ENCODE measurements around the gene GPD1. TPM values are rescaled to one million over a fixed set of nuclear protein-coding genes. Genes with fewer than 3 reads are reported as not detected.

Gene GPD1
- 21.5 TPM for total RNA-seq

DNA sequence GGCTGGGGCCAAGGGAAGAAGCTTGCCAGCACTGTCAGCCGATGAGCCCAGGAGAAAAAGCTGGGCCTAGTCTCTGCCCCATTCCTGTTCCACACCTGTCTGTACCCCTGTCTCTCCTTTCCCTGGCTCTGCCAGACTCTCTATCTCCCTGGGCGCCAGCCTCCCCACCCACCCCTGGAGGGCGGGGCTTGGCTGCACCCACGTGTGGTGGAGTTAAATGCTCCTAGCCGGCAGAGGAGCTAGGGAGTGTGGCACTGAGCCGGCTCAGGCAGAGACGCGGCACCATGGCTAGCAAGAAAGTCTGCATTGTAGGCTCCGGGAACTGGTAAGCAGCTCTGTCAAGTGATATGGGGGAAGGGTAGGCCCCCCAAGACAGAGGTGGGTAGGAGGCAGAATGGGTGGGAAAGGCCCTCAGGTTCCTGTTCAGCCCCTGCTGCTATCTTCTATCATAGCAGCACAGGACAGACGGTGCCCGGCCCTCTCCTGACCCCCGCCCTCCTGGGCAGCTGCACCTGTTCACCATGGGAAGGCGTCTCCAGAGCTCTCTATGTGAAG, at the start of gene GPD1:
TSS of gene GPD1 (plus strand) at position 242 of the 555 bp plus-strand sequence. CDS start at position 285, 43 bp downstream.
- peak; percentile 72 for DNase-seq (ENCODE audit: low spot score)

DNA sequence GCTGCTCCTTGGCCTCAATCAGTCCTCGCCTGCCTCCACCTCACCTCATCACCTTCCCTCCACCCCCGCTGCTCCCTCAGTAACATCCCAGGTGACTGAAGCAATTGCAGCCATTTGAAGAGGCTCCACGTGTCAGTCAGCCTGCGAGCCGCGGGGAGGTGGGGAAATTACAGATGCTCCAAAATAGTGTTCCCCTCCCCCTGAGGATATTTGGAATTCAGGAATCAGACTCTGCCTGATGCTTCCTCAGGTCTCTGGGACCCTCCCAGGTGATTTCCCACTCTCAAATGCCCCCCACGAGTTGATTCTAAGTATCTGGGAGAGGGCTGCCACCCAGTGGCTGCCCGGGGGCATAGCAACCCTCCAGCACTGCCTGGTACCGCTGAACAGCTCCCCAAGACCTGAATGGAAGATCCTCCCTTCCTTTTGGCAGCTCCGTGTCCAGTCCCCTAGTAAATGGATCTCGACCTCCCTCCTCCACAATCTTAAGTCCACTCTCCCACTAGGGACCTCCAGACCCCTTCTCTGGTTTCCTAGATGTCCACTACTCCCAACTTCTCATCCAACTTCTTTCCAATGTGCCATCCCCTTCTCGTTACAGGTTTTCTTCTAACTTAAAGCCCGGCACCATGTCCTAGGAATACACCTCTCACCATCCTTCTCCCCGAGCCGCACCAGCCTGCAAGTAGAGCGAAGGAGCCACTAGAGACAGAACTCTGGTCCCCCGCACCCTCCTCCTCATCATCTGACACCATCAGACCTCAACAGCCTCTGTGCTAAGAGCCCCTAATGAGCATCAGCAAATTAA, 47.8 kb upstream of the GPD1 start:
- DNase-seq (ENCODE audit: low spot score): peak; percentile 40

DNA sequence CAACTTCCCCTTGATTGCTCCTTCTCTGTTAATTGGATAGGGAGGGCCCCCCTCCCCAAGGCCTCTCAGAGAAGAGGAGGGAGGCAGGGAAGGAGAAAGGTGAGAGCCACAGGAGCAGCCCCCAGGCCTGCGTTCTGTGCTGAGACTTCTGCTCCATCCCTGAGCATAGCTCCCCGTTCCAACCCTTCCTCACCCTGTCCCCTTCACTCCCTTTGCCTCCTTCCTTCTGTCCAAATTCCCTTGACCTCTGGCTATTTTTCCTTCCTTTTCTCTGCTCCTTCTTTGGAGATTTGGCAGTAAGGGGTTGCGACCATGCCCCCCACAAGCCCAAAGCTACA, 47.2 kb upstream of the GPD1 start:
- no peak for DNase-seq (ENCODE audit: low spot score)

DNA sequence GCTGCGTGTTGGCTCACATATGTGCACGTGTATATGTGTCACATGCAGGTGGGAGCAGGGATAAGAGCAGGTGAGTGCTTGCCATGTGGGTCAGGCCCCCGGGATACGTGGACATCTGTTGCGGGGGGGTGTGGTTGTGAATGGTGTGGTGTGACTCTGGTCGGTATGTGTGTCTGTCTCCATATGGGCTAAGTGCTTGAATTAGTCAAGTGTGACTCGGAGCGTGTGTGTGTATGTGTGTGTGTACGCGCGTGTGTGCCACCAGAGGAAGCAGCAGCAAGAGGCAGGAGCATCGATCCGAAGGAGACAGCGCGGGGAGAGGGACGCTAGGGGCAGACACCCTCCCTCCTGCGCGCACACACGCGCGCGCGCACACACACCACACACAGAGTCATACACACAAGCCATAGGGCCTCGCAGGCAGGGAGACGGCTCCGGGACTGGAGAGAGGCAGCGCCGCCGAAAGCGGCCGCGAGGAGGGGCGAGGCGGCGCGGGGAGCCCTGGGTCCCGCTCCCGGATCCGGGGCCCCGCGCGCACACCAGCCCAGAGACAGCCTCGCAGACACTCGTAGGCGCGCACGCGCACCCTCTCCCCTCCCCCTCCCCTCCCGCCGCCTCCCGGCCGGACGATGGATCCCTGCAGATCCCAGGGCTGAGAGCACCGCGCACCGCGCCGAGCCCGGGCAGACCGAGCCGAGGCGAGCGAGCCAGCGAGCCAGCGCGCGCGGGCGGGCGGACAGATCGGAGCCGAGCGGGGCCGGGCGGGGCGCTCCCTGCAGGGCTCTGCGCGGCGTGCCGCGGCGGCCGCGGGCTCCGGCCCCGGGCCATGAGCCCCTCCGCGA, 46.6 kb upstream of the GPD1 start, which contains the start of gene ASIC1:
TSS of gene ASIC1 (plus strand) at position 597 of the 842 bp plus-strand sequence. CDS start 1,171 bp downstream, outside the sequence.
- DNase-seq (ENCODE audit: low spot score): peak; percentile 70

DNA sequence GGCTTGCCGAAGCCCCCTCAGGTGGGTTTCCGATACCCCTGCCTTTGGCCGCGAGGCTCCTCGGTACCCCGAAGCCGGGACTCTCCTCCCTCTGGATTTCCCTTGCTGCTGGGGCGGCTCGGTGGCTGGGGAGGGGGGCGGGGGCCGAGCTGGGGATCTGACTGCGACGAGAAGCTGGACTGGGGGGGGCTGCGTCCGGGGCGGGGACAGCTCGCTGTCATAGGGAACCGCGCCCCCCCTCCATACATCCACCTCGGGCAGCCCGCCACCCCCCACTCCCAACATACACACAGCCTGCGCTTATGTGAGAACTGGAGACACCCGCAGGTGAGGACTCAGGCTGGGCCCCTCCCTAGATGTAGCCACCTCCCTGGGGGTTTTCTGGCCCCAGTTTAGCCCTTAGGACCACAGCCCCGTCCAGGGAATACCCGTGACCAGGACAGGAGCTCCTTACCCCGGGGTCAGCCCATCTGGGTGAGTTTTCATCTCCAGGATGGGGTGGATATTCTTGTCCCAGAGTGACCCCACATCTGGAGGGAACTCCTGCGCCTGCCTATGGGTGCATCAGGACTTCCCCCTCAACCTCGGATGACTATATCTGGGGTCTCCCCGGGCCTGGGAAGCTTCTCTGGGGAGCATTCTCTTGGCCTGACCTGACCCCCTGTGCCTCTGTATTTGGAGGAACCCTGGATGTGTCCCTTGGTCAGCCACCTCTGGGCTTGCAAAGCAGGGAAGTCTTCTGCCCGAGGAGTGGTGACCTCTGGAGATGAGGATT, 45.7 kb upstream of the GPD1 start:
- DNase-seq (ENCODE audit: low spot score): no peak

DNA sequence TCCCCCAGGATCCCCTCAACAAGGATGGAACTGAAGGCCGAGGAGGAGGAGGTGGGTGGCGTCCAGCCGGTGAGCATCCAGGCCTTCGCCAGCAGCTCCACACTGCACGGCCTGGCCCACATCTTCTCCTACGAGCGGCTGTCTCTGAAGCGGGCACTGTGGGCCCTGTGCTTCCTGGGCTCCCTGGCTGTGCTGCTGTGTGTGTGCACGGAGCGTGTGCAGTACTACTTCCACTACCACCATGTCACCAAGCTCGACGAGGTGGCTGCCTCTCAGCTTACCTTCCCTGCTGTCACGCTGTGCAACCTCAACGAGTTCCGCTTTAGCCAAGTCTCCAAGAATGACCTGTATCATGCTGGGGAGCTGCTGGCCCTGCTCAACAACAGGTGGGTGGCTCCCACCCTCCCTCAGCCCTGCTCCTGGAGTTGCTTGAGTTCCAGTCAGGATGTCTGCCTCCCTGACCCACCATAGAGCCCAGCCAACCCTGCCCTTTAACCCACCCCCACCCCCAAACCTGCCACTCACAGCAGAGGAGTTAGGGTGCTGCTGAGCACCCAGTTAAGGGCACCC, 45.0 kb upstream of the GPD1 start:
- DNase-seq (ENCODE audit: low spot score): no peak

DNA sequence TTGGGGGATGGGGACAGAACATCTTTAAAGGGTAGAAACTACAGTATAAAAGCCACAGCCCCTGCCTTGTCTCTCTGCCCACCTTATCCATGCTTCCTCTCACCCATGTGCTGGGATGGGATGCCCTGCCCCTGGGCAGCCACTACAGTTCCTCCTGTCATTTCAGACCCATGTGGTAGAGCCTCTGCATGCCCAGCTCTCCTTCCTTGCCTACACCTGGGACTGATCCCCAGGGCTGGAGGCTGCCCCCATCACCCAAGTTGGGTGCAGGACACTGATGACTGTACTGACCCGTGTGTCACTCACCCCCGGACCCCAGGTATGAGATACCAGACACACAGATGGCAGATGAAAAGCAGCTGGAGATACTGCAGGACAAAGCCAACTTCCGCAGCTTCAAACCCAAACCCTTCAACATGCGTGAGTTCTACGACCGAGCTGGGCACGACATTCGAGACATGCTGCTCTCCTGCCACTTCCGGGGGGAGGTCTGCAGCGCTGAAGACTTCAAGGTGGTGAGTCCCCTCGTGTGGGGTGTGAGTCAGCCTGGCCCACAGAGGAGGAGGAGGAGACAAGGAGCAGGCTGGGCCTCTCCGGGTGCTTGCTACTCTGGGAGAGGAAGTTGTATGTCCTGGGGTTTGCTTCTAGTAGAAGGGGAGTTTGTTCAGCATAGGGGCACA, 44.2 kb upstream of the GPD1 start:
- no peak for DNase-seq (ENCODE audit: low spot score)

DNA sequence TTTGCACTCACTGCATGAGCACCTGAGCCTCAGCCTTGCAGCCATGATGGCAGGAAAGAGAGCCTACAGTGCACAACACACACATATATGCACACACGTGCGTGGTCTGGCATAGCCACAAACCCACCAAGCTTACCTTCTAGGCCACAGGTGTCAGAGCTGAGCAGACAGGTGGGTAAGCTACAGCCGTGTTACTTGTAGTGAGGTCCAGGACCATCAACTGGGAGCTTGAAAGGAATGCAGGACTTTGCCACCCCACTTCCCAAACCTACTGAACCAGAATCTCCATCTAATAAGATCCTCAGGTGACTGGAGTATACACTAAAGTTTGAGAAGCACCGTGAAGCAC, 43.7 kb upstream of the GPD1 start:
- no peak for DNase-seq (ENCODE audit: low spot score)

DNA sequence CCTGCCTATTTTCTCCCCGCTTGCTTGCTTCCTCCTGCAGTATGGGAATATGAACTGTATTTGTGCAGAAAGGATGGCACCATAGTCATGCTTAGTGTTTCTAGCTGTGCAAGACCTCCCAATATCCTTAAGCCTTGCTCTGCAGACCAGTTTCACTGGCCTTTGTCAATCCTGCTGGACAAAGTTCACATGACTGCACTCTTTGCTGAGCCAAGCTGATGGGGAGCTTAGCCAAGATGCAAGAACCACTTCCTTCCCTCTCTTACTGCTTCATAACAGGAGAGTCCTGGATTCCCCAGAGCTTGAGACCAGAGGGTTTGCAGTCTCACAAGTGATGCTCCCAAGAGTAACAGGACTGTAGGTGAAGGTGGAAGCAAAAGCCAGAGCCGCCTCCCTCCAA, 42.6 kb upstream of the GPD1 start:
- peak; percentile 42 for DNase-seq (ENCODE audit: low spot score)

DNA sequence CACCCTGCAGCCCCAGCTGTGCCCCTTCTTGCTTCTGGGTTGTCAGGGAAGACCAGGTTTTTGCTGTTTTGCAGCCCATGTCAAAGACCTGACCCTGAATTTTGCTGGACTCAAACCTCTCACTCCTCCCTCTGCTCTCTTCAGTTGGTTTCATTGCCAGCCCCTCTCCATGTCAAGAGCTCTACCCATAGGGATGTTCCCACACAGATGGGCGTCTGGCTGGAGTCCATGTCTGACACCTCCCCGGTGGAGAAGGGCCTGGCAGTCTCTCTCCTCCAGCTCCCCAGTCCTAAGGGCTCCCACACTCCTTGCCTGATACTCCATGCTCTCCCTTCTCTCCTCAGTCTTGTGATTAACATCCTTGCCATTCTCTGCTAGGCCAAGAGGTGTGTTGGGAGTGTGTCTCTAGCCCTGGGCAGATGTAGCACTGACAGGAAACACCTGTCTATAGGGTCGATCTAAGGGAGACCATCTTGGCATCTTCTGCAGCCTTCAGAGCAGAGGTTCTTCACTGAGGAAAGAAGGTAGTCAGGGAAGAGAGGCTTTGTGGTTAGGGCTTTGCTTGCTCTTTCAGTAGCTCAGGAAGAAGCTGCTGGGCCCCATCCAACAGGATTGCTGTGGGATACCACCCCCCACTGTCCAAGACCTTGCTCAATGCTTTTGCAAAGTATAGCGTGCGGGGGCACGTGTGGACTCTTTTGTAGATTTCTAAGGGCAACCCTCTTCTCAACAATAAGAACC, 41.7 kb upstream of the GPD1 start:
- no peak for DNase-seq (ENCODE audit: low spot score)

DNA sequence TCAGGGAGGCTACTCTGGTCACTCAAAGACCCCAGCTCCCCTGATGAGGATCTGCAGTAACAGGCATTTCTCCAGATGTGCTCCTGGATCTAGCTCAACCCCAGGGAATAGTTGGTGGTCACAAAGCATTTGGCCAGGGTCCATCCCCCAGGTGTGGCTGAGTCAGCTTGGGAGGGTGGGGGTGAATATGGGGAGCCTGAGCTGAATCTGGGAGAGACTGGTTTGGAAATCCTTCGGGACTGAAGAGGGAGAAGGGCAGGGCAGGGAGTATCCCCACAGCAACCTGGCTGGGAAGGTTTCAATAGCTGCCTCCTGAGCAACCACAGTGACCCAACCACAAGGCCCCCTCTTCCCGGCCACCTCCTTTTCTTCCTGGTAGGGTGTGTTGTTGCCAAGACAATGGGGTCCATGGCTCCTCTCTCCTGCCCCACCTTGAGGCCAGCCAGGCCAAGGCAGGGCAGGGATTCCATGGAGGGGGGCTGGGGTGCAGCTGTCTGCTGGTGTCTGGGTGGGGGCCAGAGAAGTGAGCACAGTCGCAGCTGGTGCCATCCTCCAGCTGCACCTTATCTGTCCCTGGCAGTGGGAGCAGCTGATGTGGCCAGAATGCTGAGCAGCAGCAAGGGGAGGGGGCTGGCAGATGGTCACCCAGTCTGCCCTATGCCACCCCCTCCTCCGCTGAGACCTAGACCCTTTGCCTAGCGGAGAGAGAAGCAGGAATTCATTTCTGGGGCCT, 40.9 kb upstream of the GPD1 start:
- no peak for DNase-seq (ENCODE audit: low spot score)

DNA sequence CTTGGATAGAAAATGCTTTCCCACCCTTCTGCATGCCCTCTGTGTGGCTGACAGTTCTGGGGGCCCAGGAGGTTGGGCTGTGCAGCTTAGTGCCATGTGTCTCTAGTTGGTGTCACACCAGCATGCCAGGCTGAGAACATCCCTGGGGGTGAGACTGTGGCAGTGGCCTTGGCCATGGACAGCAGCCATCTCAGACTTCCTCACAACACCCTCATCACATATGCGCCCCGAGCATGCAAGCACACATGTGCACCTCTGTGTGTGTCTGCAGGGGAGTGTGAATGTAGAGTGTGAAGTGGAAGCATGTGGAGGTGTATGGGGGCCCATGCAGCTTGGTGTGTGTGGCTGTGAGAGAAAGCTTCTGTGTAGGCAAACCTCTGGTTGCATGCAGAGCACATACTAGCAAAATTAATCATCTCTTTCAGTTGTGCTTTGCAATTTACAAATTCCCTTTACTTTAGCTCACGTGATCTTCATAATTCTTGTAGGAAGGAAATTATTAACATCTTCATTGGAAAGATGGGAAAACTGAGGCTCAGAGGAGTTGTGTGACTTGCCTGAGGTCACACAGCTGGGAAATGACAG, 38.0 kb upstream of the GPD1 start:
- DNase-seq (ENCODE audit: low spot score): no peak

DNA sequence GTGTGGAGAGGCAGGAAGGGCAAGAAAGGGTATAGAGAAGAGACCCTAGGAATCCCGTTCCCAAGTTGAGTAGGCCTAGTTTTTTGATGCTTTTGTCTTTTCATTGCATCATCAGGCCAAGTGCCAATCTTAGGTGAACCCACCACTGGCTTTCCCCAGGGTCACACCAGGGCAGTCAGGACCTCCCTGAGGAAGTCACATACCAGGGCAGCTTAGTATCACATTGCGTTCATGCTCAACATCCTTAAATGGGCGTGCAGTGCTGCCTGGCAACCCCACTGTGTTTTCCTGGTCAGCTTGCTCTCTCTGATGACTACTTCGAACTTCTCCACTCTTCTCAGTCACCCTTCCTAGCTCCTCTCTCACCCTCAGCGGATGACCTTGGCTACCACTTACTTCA, 37.4 kb upstream of the GPD1 start:
- no peak for DNase-seq (ENCODE audit: low spot score)

DNA sequence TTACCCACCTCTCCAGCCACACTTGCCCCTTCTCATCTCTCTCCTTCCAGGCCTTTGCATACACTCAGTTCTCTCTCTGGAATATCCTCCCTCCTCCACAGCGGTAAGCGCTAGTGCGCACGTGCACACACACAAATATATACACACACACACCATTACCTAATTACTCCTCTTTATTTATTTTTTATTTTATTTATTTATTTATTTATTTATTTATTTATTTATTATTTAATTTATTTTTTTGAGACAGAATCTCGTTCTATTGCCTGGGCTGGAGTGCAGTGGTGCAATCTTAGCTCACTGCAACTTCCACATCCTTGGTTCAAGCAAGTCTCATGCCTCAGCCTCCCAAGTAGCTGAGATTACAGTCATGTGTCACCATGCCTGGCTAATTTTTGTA, 34.7 kb upstream of the GPD1 start:
- no peak for DNase-seq (ENCODE audit: low spot score)

DNA sequence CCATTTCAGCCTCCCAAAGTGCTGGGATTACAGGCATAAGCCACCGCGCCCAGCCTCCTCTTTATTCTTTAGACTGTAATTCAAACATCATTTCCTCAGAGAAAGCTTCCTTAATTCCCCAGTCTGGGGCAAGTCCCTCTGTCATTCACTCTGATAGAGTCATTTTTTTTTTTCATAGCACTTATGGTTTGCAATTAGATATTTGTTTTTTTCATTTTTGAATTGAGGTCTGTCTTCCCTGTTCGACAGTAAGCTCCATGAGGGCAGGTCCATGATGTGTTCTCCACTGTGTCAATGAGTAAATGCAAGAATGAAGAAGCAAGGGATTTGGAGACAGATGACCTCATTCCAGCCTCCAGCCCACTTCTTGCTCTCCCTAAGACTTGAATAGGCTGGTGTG, 34.3 kb upstream of the GPD1 start:
- no peak for DNase-seq (ENCODE audit: low spot score)

DNA sequence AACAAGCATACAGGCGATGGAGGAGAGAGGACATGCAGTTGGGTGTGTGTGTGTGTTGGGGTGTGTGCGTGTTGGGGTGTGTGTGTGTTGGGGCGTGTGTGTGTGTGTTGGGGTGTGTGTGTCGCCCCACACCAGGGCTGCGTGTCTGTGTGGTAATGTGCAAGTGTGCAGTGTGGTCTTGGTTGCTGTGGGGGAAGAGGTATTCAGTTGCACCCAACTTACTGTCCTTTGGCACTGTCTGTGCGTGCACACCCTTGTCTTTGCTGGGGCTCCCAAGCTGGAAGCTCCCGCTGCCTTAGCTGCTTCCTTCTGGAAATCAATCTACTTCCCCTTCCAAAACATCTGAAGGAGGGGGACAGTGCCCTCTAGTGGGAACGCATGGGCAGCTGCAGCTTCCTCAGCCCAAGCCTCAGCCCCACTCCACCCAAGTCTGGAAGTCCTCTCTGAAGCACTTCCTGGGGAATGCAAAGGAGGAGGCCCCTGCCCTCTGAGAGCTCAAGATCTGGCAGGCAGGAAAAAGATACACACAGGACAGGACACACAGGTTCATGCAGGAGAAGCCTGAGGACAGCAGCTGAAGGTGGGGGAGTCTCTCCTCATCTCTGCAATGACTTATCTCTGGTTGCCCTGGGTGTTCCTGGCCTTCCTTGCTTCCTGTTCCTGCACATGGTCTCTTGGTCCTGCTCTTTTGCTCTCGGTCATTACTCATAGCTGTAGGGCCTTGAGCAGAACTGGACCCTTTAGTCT, 33.3 kb upstream of the GPD1 start:
- DNase-seq (ENCODE audit: low spot score): peak; percentile 81

DNA sequence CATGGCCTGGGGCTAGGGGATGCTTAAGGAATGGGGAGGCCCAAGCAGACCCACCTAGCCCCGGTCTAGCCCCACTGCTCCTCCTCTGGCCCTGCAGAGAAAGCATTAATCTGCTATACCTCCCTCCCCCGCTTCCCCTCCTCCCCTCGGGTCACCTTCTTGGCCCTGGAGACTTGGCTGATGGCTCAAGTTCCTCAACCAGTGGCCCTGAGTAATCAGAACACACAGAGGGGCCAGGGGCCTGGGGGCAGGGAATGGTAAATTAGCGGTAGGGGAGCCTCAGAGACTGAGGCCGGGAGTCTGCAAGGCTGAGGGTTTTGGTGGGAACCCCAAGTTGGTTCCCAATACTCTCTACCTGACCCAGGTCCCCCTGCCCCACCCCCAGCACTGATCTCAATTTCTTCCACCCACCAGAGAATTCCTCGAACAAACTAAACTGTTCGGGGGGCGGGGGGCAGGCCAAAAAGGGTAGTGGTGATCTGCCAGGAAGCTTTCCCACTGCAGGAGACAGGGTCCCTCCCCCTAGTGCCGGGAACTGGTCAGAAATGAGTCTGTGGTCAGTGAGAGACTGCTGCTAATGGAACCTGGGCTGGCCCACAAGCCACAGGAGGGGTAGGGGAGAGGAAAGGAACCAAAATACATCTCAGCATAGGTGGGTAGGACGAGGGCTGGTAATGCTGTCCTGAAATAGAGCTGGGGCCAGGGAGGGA, 31.5 kb upstream of the GPD1 start:
- DNase-seq (ENCODE audit: low spot score): no peak

DNA sequence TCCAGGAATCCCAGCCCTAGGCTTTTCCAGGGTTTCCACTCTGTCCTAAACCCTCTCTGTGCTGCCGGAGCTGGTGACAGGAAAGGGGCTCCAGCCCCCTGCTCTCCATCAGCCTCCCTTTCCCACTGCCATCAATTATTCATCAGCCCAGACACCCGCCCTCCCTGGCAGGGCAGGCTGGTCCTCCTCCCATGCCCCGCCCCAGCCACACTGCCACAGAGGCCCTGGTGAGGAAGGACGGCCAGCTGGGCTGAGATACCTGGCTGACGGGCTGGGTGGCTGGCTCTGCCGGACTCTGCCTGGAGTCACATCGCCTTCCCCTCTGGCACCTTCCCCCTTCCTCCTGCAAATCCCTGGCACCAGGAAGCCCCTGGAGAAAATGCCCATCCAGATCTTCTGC, 30.6 kb upstream of the GPD1 start:
- no peak for DNase-seq (ENCODE audit: low spot score)
